Measurements from ENCODE around the gene DOK5. TPM values are rescaled to one million over a fixed set of nuclear protein-coding genes. Genes with fewer than 3 reads are reported as not detected.

The DOK5 gene
- total RNA-seq, 1 donor = 14.1 TPM

DNA sequence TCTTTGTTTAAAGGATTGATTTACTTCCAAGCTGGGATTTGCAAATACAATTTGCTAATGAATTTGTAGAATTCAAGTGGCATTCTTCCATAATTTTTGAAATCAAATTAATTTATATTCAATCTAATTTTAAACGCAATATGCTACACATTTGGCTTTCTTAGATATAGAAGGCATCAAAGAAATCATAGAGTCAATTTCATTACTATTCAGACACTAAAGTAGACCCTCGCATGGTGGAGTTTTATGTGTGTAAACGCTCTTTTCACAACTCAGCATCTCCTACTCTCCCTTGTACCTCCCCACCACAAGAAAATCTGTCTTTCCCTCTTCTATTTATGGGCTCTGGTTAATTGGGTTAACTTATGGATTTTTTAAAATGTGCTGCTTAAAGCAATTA is 144.3 kb downstream of the DOK5 start:
- Histone ChIP-seq H3K9me3 (ENCODE audit: low read depth, low read length) (no peaks in the 10 kb centered on the region), H3K4me3 (ENCODE audit: insufficient read depth, low read length) (no peak overlapping the region), H3K27me3 (ENCODE audit: insufficient read depth, low read length) (no peaks in the 10 kb centered on the region), H3K36me3 (ENCODE audit: insufficient read depth, low read length) (no peaks in the 10 kb centered on the region), H3K27ac (ENCODE audit: low read depth, low read length) (no peak overlapping the region), H2AFZ (ENCODE audit: low read length) (no peak overlapping the region), H3K4me1 (ENCODE audit: insufficient read depth, low read length) (peaks cover 6% of the 10 kb centered on the region), H3K4me2 (ENCODE audit: insufficient read depth, low read length) (no peak overlapping the region), H3K79me2 (ENCODE audit: insufficient read depth, low read length) (no peaks in the 10 kb centered on the region), H4K20me1 (ENCODE audit: insufficient read depth, low read length) (no peaks in the 10 kb centered on the region)
- TF ChIP-seq, protein P1, sequence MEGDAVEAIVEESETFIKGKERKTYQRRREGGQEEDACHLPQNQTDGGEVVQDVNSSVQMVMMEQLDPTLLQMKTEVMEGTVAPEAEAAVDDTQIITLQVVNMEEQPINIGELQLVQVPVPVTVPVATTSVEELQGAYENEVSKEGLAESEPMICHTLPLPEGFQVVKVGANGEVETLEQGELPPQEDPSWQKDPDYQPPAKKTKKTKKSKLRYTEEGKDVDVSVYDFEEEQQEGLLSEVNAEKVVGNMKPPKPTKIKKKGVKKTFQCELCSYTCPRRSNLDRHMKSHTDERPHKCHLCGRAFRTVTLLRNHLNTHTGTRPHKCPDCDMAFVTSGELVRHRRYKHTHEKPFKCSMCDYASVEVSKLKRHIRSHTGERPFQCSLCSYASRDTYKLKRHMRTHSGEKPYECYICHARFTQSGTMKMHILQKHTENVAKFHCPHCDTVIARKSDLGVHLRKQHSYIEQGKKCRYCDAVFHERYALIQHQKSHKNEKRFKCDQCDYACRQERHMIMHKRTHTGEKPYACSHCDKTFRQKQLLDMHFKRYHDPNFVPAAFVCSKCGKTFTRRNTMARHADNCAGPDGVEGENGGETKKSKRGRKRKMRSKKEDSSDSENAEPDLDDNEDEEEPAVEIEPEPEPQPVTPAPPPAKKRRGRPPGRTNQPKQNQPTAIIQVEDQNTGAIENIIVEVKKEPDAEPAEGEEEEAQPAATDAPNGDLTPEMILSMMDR (IDR thresholded peaks at IDR 0.05; ENCODE audit: extremely low read depth, low read depth, low read length) = no peak
- no peak for DNase-seq (ENCODE audit: insufficient read length, low spot score, missing footprints)

DNA sequence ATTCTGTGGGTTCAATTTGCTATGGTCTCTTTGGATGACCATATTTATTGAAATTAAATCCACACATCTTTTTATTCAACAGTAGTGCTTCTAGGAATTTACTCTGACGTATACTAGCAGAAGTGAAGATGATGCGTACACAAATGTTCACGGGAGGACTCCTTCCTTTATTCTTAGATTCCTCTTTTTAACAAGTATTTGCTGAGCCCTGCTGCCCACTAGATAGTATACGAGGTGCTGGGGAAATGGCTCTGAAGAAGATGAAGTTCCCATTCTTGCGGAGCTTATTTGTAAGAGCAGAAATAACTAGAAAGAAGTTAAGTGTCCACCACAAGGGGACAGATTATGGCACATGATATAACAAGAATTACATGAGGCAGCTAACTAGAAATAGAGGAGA is 145.2 kb downstream of the DOK5 start:
- H4K20me1 ChIP-seq (ENCODE audit: insufficient read depth, low read length) = no peaks in the 10 kb centered on the region
- no peak overlapping the region for H3K27ac ChIP-seq (ENCODE audit: low read depth, low read length)
- H3K4me3 ChIP-seq (ENCODE audit: insufficient read depth, low read length) = no peak overlapping the region
- H3K27me3 ChIP-seq (ENCODE audit: insufficient read depth, low read length) = no peaks in the 10 kb centered on the region
- no peaks in the 10 kb centered on the region for H3K9me3 ChIP-seq (ENCODE audit: low read depth, low read length)
- H2AFZ ChIP-seq (ENCODE audit: low read length) = no peak overlapping the region
- H3K36me3 ChIP-seq (ENCODE audit: insufficient read depth, low read length) = no peaks in the 10 kb centered on the region
- DNase-seq (ENCODE audit: insufficient read length, low spot score, missing footprints) = no peak
- H3K4me2 ChIP-seq (ENCODE audit: insufficient read depth, low read length) = no peak overlapping the region
- H3K79me2 ChIP-seq (ENCODE audit: insufficient read depth, low read length) = no peaks in the 10 kb centered on the region
- TF ChIP-seq, protein P1 (IDR thresholded peaks at IDR 0.05; ENCODE audit: extremely low read depth, low read depth, low read length) = no peak
- H3K4me1 ChIP-seq (ENCODE audit: insufficient read depth, low read length) = peaks cover 6% of the 10 kb centered on the region

DNA sequence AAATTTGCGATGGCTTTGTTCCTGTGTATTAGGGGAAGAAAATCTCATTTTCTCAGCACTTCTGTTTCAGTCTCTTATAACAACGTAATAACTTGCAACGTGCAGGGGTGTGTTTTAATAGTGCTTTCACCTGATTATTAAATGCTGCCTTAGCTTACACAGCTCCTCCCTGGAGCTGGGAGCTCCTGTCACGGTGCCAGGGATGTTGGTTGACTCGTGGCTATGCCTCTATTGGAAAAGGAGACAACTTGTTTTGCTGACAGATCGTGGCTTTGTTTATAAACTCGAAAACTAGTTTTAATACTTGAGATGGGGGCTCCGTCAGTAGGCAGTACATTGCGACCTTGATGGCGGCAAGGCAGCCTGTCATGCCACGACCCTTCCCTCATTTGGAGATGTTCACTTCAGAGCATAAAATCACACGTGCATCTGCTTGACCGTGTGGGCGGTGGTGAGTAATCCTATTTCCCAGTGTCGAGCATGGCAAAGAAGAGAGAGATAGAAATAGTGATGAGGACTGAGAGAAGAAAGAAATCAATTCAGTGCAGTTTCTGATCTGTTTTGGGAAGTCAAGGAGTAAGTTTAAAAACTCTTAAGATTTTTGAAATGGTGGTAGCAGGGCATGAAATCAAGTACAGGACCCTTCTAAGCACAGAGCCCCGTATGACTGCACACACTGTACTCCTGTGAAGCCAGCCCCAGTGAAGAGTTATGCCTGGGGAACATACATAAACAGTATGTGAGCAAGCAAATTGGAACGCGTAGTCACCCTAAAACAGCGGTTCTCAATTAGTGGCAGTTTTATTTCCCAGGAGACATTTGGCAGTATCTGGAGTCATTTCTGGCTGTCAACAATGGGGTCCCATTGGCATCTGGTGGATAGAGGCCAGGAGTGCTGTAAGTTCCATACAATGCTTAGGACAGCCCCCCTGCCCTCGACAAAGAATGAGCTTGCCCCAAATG is 147.2 kb downstream of the DOK5 start:
- TF ChIP-seq, protein P1 (IDR thresholded peaks at IDR 0.05; ENCODE audit: extremely low read depth, low read depth, low read length) = no peak
- DNase-seq (ENCODE audit: insufficient read length, low spot score, missing footprints) = no peak
- H3K79me2 ChIP-seq (ENCODE audit: insufficient read depth, low read length) = no peaks in the 10 kb centered on the region
- H2AFZ ChIP-seq (ENCODE audit: low read length) = no peak overlapping the region
- H3K9me3 ChIP-seq (ENCODE audit: low read depth, low read length) = no peaks in the 10 kb centered on the region
- no peak overlapping the region for H3K27ac ChIP-seq (ENCODE audit: low read depth, low read length)
- H3K4me2 ChIP-seq (ENCODE audit: insufficient read depth, low read length) = peak overlapping the region; percentile 46
- H4K20me1 ChIP-seq (ENCODE audit: insufficient read depth, low read length) = no peaks in the 10 kb centered on the region
- peaks cover 6% of the 10 kb centered on the region for H3K4me1 ChIP-seq (ENCODE audit: insufficient read depth, low read length)
- H3K4me3 ChIP-seq (ENCODE audit: insufficient read depth, low read length) = no peak overlapping the region
- no peaks in the 10 kb centered on the region for H3K27me3 ChIP-seq (ENCODE audit: insufficient read depth, low read length)
- H3K36me3 ChIP-seq (ENCODE audit: insufficient read depth, low read length) = no peaks in the 10 kb centered on the region

DNA sequence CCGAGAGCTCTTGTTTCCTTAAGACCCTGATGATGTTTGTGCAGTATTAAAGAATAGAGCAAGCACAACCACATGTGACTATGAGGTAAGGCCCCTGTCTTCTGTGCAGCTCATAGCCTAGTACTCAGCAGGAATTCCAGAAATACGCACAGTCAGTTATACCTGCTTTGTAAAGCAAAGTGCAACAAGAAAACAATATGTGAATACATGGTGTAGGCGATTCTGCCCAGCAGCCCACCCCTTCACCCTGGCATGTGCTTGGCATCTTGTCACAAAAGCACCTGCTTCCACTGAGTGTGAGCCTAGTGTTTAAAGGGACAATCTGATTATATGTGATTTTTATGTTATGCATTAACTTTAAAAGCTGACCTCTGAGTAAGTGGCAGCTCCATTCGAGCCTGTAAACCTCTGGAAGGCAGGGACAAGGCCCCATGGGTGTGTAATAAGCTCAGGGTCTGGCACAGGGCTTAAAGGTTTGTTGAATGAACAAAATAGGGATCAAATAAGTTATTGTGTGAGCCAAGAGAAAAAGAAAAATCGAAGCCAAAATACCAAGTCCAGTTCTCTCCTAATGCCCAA is 148.7 kb downstream of the DOK5 start:
- TF ChIP-seq, protein P1 (IDR thresholded peaks at IDR 0.05; ENCODE audit: extremely low read depth, low read depth, low read length) = no peak
- no peak for DNase-seq (ENCODE audit: insufficient read length, low spot score, missing footprints)
- no peaks in the 10 kb centered on the region for H3K9me3 ChIP-seq (ENCODE audit: low read depth, low read length)
- H3K36me3 ChIP-seq (ENCODE audit: insufficient read depth, low read length) = no peaks in the 10 kb centered on the region
- H3K4me3 ChIP-seq (ENCODE audit: insufficient read depth, low read length) = no peak overlapping the region
- no peaks in the 10 kb centered on the region for H4K20me1 ChIP-seq (ENCODE audit: insufficient read depth, low read length)
- H3K27ac ChIP-seq (ENCODE audit: low read depth, low read length) = no peak overlapping the region
- peaks cover 6% of the 10 kb centered on the region for H3K4me1 ChIP-seq (ENCODE audit: insufficient read depth, low read length)
- H3K79me2 ChIP-seq (ENCODE audit: insufficient read depth, low read length) = no peaks in the 10 kb centered on the region
- no peak overlapping the region for H2AFZ ChIP-seq (ENCODE audit: low read length)
- no peak overlapping the region for H3K4me2 ChIP-seq (ENCODE audit: insufficient read depth, low read length)
- no peaks in the 10 kb centered on the region for H3K27me3 ChIP-seq (ENCODE audit: insufficient read depth, low read length)

Measured in osteoblast (primary cell).